Stimulated activated CD8-positive, alpha-beta memory T cell treated with anti-CD3 and anti-CD28 coated beads, Interleukin-15, amount 100 ng/mL, for 24 hours (primary cell): ENCODE data around the gene LAIR2.
"Not testable (repeated sequence)": the region's sequence is repeated elsewhere in the genome, so short reads cannot be mapped to it uniquely, and the experiment has no call there.

ENCODE experiments used
- DNase-seq: peaks from one replicate; pipeline ENCODE4 v3.0.0-alpha.2; 2020; ENCODE audit warnings: low read depth

Gene LAIR2

DNA sequence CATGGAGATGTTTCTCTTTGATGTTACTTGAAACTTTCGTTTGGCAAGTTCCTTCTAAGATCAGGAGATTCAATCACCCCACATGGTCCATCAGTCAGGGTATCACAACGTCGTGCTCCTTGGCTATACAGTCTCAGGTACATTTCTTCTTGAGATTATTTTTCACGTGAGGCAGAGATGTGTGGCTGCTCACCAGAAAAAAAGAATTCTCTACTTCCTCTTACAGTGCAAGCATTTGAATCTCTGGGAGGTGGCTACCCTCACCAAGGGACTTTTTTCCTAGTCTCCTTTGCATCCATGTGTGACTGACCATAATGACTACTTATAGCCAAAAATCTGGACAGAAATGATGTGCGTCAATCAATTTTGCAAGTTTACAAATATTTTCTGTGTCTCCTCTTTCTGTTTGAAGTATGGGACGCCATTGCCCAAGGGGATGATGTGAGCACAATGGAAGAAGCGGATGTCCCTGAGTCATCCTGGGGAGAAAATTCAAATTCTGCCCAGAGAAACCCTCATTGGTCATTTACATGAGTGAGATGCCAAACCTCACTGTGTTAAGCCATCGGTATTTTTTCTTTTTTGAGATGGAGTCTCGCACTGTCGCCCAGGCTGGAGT lies 8.6 kb upstream of the LAIR2 start:
- no peak for DNase-seq

DNA sequence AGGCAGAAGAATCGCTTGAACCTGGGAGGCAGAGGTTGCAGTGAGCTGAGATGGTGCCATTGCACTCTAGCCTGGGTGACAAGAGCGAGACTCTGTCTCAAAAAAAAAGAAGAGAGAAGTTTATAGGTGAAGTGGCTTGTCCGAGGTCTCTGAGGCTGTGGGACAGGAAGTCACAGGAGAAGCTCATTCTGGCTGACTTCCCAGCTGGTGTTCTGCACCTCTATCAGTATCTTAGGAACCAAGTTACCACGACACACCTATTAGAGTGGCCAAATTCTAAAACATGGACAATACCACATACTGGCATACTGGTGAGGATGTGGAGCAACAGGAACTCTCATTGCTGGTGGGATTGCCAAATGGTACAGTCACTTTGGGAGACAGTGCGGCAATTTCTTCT lies 7.3 kb upstream of the LAIR2 start:
- not testable (repeated sequence) for DNase-seq

DNA sequence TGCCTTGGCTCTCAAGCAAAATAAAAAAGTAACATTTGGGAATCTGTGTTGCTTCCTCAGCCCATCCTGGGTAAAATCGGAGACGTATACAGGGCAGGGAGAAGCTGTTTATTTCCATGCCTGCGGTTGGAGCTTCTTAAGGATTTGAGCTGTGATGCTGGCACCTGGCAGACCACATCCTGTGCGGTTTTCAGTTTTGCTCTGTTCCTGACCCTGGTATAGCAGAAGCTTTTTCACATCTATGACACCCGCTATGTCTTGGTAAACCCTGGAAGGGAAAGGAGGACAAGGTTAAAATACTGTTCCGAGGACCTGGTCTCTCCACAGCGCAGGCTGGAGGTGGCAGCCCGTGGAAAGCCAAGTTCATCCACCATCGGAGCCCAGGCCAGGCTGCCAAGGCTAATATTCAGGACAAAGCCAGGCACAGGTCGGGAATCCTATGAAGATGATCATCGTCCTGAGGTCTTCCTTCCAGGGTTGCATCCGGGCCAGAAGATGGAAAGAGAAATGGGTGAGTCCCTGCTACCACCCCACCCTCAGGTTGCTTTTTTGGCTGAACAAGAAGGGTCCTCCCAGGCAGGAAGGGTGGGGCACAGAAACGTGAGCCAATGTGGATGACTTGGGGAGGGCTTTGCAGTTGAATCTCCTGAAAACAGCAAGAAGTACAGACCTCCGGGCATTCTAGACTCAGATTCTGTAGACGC lies 4.7 kb upstream of the LAIR2 start:
- DNase-seq, result not testable (repeated sequence)

DNA sequence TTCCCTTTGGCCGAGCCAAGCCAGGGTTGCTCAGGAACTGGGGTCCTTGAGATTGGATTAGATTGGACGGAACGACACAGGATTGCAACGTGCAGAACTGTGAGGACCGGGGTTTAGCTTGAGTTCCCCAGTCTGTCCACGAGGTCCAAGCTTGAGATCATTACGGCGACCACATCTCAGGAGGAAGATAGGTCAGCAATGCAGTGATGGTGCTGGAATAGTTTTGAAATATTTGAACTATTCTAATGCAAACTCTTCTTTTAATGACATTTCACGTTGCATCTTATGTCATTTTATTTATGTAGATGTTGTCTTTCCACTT lies 4.2 kb upstream of the LAIR2 start:
- DNase-seq, result not testable (repeated sequence)

DNA sequence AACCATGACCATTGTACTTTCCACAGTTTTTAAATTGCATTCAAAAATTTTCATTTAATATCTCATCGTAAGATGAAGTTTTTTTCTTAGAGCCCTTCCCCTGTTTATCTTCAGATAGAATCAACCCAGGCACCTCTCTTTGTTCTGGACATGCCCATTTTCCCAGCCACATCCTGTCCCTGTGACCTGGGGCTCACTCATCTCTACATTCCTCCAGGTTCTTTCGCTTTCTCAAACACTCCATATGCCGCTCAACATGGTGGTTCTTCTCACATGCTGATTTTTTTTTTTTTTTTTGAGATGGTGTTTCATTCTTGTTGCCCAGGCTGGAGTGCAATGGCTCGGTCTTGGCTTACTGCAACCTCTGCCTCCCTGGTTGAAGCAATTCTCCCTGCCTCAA lies 2.9 kb downstream of the LAIR2 start:
- DNase-seq, result not testable (repeated sequence)

DNA sequence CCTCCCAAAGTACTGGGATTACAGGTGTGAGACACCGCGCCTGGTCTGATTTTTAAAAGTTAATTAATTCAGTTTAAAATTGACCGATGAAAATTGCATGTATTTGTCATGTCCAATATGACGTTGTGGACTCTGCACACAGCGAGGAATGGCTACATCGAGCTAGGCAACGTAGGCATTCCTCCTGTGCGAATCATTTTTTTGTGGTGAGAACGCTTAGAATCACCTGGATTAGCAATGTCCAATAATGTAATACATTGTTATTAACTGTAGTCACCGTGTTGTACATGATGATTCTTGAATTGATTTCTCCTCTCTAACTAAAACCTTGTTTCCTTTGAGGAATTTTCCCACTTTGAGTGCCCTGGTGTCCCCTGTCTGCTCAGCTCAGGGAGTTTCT lies 3.4 kb downstream of the LAIR2 start:
- no peak for DNase-seq

DNA sequence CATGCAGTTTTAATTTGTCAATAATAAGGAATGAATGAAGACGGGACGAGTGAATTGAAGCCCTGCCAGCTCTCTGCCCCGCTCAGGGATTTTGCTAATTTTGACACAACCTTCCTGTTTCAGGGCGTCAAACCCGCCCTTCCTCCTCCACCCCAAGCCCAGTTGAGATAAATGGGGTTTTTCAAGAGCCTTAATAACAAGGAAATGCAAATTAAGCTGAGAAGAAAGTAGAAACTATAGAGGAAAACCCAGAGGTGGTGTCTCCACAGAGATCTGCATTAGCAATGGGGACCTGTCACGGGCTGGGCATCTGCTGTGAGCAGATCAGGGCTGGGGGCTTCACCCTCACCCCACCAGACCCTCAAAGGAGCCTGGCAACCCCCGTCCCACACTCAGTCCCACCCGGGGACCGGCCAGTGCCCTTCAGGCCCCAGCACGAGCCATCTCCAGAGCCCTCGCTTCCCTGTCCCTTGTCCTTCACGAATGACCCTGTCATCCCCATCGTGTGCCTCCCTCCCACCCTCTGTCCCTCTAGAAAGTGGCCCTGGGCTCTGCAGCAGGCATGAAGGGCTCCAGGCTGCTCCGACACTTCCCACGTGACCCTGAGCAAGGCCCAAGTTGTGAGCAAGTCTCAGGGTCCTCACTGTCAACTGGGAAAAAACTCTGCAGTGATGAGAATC lies 4.5 kb downstream of the LAIR2 start:
- not testable (repeated sequence) for DNase-seq

DNA sequence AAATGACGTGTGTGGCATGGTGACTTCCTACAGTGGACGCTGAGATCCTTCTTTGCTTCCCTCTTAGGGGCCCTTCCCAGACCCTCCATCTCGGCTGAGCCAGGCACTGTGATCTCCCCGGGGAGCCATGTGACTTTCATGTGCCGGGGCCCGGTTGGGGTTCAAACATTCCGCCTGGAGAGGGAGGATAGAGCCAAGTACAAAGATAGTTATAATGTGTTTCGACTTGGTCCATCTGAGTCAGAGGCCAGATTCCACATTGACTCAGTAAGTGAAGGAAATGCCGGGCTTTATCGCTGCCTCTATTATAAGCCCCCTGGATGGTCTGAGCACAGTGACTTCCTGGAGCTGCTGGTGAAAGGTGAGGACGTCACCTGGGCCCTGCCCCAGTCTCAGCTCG lies 5.2 kb downstream of the LAIR2 start:
- DNase-seq, result no peak

DNA sequence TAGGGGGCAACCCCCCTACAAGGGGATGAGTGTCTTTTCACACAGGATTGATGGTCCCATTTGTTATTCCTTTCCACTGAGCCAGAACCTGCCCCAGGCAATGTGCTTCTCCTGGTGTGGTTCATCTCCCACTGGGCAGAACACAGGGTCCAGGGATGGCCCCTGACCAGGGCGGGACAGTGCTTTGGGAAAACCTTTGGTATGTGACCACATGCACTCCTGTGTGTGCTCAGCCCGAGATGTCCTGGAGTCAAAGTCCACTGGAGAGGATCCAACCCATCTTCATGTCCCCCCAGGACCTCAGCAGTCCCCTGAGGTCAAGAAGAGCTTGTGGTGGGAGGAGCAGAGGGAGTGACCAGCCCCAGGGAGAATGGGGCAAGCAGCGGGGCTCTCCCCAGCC lies 5.9 kb downstream of the LAIR2 start:
- not testable (repeated sequence) for DNase-seq

DNA sequence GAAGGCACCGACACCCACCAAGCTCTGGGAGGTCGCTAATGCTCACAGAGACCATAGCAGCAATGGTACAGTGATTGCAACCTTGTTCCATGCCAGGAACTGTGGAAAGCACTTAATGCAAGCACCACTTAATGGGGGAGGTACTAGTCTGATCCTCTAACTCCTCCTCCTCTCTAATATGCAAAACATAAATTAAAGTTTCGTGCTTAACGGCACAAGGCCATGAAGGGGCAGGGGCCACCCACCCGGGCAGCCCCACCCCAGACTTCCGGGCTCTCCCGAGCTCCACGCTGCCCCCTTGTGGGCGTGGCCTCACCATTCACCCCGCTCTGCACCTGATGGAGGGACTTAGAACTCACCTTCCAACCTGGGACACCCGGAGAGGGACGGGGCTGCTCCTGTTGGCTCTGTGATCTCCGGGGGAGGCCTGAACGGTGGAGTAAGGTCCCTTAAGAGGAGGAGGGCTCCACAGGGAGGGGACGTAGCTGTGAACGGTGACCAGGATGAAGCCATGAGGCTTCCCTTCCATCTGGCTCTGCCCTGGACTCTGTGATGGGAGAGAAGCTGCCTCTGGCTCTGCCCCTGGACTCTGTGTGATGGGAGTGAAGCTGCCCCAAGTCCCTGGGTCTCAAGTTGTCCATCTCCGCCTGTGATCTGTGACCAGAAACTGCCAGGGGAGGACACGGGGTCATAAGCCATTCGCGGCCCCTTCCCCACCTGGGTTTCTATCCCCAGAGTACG lies 6.7 kb downstream of the LAIR2 start:
- not testable (repeated sequence) for DNase-seq

DNA sequence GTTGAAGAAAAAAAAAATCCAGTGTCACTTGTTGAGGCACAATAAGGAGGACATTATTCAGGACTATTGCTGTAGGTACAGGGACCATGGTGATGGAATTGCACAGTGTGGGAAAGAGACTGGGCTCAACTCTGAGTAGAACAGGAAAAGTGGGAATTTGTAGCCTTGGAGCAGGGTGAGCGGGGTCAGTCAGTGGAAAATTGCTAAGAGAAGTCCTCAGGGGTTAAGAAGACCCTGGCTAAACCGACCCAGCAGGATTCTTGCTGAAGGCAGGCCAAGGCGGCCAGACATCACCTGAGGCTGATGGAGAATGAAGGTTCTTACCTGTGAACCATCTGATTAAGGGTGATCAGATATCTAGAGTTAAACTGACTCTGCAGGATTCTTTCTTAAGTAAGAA lies 12.5 kb downstream of the LAIR2 start:
- DNase-seq, result no peak

DNA sequence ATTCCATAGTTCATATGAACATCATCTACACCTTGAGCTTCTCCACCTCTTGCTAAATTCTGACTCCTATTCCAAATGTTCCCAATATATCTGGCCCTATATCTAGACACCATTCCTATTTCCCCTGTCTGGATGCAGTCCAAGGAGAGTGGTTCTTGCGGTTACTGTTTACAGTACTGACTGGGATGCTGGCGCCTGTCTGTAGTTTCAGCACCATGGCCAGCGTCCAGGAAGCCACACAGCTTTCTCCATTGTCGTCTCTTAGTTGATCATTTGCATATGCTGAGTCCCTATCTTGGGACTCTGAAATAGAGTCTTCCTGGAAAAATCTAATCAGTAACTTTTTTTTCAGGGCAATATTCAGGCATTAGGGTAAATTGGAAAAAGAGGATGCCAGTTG lies 14.9 kb downstream of the LAIR2 start:
- DNase-seq, result no peak

DNA sequence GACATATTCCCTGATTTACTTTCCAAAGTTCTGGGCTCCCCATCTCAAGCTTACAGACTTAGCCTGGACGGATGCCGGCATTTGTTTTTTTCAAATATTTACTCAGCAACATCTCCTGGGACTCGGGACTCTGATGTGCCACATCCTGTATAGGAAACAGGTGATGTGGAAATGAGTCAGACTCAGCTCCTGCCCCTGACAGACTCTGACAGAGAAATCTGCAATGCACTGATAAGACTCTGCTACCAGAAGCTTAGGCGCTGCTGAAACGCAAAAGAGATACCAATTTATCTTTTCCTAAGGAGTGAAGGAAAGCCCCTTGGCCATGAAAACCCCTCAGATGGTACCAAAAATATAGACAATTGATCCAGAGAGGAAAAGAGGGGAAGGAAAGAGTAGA lies 16.2 kb downstream of the LAIR2 start:
- no peak for DNase-seq

DNA sequence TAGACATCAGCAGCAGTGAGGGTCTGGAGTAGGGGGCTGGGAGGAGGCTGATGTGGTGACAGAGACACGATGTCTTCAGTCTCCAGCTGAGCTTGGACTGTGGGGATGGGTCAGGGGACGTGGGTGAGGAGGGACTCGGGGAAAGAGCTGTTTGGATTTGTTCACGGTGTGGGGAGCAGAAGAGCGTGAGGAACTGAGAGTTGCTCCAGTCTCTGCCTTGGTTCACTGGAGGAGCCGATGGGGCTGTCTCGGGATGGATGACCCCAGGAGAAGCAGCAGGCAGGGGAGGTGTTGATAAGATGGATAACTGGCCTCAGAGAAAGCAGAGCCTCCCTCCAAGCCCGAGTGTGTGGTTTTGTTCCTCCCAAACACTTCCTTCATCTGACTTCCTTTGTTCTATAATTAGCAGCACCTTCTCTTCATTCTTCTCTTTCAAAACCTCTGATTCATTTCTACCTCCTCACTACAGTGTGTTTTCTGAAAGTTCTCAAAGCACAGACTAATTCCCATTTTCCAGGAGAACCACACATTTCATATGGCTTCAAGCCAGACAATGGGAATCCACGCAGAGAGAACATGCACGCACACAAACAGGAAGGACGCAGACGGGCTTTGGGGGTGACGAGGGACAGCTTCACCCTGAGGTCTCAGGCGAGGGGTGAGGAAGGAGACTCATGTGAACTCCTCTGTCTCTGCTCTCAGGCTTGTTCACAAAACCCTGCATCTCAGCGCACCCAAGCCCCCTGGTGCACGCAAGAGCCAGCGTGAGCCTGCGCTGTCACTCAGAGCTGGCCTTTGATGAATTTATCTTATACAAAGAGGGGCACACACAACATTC lies 18.6 kb downstream of the LAIR2 start:
- no peak for DNase-seq

DNA sequence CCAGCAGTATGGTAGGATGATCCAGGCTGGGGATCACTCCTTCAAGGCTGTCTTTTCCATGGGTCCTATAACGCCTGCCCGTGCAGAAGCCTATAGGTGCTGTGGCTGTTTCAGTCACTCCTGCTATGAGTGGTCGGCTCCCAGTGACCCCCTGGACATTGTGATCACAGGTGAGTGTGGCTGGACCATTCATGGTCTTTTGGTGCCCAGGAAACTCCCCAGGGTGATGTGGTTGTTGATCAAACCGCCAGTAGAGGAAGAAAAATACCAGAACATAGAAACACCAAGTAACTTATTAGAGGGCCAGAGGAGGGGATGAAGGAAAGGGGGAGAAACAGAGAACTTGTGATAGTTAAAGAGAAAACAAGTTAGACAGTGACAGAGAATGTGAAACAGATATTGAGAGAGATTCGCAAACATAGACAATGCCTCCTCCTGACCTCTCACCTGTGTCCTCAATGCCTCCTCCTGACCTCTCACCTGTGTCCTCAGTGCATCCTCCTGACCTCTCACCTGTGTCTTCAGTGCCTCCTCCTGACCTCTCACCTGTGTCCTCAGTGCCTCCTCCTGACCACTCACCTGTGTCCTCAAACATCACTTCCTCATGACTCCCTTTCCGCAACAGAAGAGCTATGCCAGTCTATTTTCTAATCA lies 19.4 kb downstream of the LAIR2 start:
- DNase-seq, result no peak

DNA sequence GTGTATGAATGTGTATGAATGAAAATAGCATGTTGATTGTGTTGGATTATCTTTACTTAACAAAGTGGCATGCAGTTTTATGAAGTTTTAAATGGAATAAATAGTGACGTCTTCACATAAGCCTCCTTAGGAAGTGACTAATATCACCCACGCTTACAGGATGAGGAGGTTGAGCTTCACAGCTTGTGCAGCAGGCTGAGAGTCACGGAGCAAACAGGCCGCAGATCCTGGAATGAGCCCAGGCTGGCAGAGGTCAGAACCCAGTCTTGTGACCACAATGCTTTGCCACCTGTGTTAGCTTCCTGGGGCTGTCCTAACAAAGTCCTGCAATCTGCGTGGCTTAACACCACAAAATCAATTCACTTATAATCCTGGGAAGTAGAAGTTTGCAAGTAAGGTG lies 20.8 kb downstream of the LAIR2 start:
- DNase-seq, result no peak

DNA sequence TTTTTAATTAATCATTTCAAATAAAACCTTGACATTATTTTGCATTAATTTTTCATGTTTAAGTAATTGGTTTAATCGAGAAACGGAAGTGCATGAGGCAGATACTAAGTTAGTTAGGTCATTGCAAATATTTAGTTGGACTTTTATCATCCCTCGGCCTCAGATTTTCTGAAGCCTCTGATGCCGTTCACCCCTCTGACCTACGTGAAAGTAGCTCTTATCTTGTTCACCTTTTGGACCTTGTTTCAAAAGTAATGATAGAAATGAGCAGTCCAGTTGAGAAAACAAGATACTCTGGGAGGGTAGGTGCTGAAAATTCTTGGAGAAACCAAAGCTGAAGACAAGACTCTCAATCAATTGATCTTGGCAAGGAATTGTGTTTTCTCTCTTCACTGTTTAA lies 23.0 kb downstream of the LAIR2 start:
- no peak for DNase-seq

DNA sequence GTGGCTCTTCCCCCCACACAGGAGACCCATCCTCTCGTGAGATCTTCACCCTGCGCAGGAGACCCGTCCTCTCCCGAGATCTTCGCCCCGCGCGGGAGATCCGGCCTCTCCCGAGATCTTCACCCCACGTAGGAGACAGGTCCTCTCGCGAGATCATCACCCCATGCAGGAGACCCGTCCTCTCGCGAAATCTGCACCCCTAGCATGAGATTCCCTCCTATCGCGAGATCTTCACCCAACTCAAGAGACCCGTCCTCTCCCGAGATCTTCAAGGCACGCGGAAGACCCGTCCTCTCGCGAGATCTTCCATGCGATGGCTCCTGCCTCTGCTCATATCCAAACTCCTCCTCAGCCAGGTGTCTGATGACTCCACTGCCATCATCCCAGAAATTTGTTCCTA lies 24.3 kb downstream of the LAIR2 start:
- no peak for DNase-seq

DNA sequence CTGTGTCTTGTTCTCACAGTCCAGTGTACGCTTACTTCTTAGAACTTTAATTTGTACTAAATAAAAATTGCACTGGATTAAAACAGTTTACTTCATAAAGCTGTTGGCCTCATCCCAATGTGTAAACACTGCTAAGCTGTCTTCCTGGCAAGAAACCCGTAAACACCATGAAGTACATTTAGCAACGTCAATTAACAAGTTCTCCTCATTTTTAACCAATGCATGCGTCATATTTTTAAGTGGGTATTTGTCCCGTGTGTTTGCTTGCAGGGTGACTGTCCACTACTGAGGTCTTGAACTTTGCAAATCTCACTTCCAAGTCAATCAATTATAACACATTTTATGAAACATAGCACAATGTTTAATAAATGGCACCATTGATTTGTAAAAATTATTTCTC lies 28.2 kb downstream of the LAIR2 start:
- DNase-seq, result no peak

DNA sequence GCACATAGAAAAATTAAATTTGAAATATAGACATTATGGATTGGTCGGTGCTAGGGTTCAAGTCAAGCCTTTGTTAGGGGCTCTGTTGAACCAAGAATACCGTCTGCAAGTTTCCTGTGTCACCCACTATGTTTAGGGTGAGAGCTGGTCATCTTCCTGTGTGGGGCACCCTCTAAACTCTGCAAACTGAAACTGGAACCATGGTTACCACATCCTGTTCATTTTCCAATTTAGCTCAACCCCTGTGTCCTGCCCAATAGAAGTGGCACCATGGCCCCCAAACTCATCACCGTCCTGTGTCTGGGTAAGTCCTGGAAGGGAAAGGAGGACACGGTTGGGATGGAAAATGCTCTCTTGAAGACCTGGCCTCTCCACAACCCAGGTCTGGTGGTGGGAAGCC lies 29.9 kb downstream of the LAIR2 start:
- DNase-seq, result no peak

DNA sequence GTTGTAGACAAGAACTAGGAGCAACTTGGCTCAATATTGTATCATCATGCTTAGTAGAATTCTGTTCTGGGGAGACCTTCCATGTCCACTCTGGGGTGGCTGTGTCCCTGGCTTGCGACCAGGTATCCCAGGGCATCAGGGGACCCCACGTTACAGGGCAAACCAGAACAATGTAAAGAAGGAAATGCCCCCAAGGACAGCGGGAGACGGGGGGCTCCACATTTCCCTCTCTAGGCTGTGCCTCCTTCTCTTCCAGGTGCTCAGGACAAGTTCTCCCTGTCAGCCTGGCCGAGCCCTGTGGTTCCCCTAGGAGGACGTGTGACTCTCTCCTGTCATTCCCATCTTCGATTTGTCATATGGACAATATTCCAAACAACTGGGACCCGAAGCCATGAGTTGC lies 30.8 kb downstream of the LAIR2 start:
- DNase-seq, result no peak

DNA sequence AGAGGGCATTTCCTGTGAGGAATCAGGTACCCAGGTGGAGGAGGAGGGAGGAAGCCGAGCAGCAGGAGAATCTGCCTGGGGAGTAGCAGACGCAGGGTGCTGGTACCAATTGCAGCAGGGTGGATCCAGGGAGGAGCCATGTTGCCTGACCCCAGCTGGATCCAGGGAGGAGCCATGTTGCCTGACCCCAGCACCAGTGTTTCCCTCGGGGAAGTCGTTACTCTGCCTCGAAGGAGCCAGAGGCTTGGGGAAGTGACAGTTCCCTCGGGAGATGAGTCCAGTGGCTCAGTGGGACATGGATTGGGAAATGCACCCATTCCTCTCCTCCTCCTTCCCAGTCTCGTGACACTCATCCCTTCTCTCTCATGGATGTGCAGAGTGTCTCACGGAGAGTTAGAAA lies 31.5 kb downstream of the LAIR2 start:
- DNase-seq, result no peak
